NT2/D1 (cell line): ENCODE data around the gene CLCN6.

Source experiments
- YY1 ChIP-seq: IDR thresholded peaks from 2 replicates; pipeline ENCODE4 v1.6.1; 2011; ENCODE audit not compliant: insufficient read length, insufficient read depth
- ZNF274 ChIP-seq: IDR thresholded peaks from 2 replicates; pipeline ENCODE4 v1.6.1; 2011; ENCODE audit warnings: mild to moderate bottlenecking, low read depth, low read length

DNA sequence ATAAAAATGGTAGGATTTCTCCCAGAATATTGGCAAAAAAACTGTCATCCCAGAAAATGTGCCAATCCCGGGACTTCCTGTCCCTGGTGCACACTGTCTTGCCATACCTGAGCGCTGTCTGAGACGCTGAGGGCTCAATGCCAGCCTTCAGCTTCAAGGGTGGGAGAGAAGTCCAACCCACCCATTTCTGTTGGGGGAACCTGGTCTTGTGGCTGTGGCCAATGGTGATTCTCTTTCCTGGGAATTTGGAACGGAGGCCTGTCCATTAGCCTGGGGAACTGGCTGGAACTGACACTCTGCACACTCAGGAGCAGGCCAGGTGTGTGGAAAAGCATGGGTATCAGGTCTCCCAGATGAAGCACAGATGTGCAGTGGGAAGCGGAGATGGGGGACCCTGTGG lies 6.9 kb upstream of the CLCN6 start:
- TF ChIP-seq YY1 (no peak), ZNF274 (no peak)
